OCI-LY3 (cell line): ENCODE measurements around the gene ATP11B.

ENCODE experiments used
- CTCF ChIP-seq: fragments of 200-600, 300-600 bp; sonication (generic); IDR thresholded peaks from 2 replicates; pipeline ENCODE4 v1.5.1; 2014; ENCODE audit warnings: antibody characterized with exemption, low read length, low read depth
- EZH2phosphoT487 ChIP-seq: fragments of 200-600 bp; shearing (Covaris generic); IDR thresholded peaks from 2 replicates; pipeline ENCODE4 v1.6.1; 2018; ENCODE audit warnings: antibody characterized with exemption, mixed run types, low read depth

- TF ChIP-seq CTCF (no peak), EZH2phosphoT487 (no peak)
Observed at GRCh38 chr3:182957676-182958266, 164.5 kb downstream of the ATP11B start.
